K562 (cell line): ENCODE results near the gene LIMK1. TPM values are rescaled to one million over a fixed set of nuclear protein-coding genes. Genes with fewer than 3 reads are reported as not detected.

Experiments
- MBD2 ChIP-seq: sonication (generic); IDR thresholded peaks from 2 replicates; pipeline ENCODE4 v1.6.1; 2016; ENCODE audit warnings: low read depth, borderline replicate concordance
- MEF2D ChIP-seq: conservative IDR thresholded peaks from 2 replicates; pipeline ENCODE4 v1.6.1; 2016; ENCODE audit warnings: low read depth, missing genetic modification characterization, missing compliant biosample characterization
- NRF1 ChIP-seq, 2 experiments: fragments of 450-650 bp; IDR thresholded peaks in 1 of 2; conservative IDR thresholded peaks in 1 of 2; 2 replicates each; pipeline ENCODE4 v1.6.1; 2014; ENCODE audit warnings: mild to moderate bottlenecking in 2 of 2
- RBM25 ChIP-seq: fragments of 200-400 bp; formaldehyde crosslinking; IDR thresholded peaks from 2 replicates; pipeline ENCODE4 v1.6.1; 2018; ENCODE audit warnings: low read length, low read depth, moderate library complexity; ENCODE audit not compliant: severe bottlenecking
- SAP30 ChIP-seq: fragments of 200-600 bp; sonication (generic); IDR thresholded peaks from 2 replicates; pipeline ENCODE4 v1.6.1; 2012; ENCODE audit warnings: borderline replicate concordance, low read depth, mild to moderate bottlenecking, moderate library complexity, low read length, control low read depth, inconsistent platforms; ENCODE audit not compliant: insufficient read depth, poor library complexity, severe bottlenecking
- SIN3A ChIP-seq, 2 experiments: fragments of 150-350 bp in 1 of 2; IDR thresholded peaks; 2 replicates each; pipeline ENCODE4 v1.6.1; 2011 to 2016; ENCODE audit warnings: borderline replicate concordance in 2 of 2, low read depth in 2 of 2, low read length in 2 of 2, mild to moderate bottlenecking in 2 of 2, moderate library complexity in 2 of 2; ENCODE audit not compliant: control insufficient read depth in 1 of 2
- SNIP1 ChIP-seq: fragments of 450-650 bp; IDR thresholded peaks from 2 replicates; pipeline ENCODE4 v1.7.1; 2017; ENCODE audit warnings: low read depth, mild to moderate bottlenecking
- SREBF1 ChIP-seq: fragments of 150-350 bp; IDR thresholded peaks from 2 replicates; pipeline ENCODE4 v1.6.1; 2014; ENCODE audit warnings: antibody characterized with exemption, low read depth, low read length, borderline replicate concordance
- polyA plus RNA-seq, 8 experiments: library from polyadenylated mRNA; depleted of rRNA in 4 of 8; stranded (reverse) in 5 of 8; unstranded in 3 of 8; fragments of >200 nt; fragmentation: Nextera tagmentation in 2 of 8; fragmentation: Illumina TruSeq in 1 of 8; extraction: Ambion mirVana in 2 of 8; extraction: Trizol in 1 of 8; gene quantifications; 2 replicates each; pipeline versions ENCODE4 v1.2.1 to v1.2.3, GENCODE V29; 2011 to 2014; ENCODE audit warnings: inconsistent platforms in 1 of 8, missing spikeins in 1 of 8
- total RNA-seq, 7 experiments: library from RNA; depleted of rRNA in 6 of 7; stranded (reverse); fragments of >200 nt in 6 of 7; fragmentation: Illumina TruSeq in 2 of 7; extraction: Trizol in 2 of 7; gene quantifications; 2 replicates each; pipeline versions ENCODE4 v1.2.1 to v1.2.3, GENCODE V29; 2011 to 2021; ENCODE audit warnings: low replicate concordance in 1 of 7
- TF ChIP-seq, protein P1 (sequence below), 2 experiments: IDR thresholded peaks; 2 replicates each; pipeline ENCODE4 v1.6.1; 2012; ENCODE audit warnings: improper control_type of control experiment in 2 of 2, low read depth in 2 of 2, low read length in 2 of 2, borderline replicate concordance in 1 of 2
- TF ChIP-seq, protein P2 (sequence below), 2 experiments: fragments of 450-650 bp in 1 of 2; sonication (generic) in 1 of 2; formaldehyde crosslinking in 1 of 2; IDR thresholded peaks; 2 replicates each; pipeline versions ENCODE4 v1.7.1 to v1.9.0; 2016 to 2022; ENCODE audit warnings: inconsistent platforms in 1 of 2, mild to moderate bottlenecking in 1 of 2, missing genetic modification reagents in 1 of 2

LIMK1 gene
- total and polyA plus RNA-seq, 9 of the 15 experiments (the other 6 are each of a cell fraction or from before 2014, with no cell fraction given): 0.14 to 30.0 (median 15.9) TPM

DNA sequence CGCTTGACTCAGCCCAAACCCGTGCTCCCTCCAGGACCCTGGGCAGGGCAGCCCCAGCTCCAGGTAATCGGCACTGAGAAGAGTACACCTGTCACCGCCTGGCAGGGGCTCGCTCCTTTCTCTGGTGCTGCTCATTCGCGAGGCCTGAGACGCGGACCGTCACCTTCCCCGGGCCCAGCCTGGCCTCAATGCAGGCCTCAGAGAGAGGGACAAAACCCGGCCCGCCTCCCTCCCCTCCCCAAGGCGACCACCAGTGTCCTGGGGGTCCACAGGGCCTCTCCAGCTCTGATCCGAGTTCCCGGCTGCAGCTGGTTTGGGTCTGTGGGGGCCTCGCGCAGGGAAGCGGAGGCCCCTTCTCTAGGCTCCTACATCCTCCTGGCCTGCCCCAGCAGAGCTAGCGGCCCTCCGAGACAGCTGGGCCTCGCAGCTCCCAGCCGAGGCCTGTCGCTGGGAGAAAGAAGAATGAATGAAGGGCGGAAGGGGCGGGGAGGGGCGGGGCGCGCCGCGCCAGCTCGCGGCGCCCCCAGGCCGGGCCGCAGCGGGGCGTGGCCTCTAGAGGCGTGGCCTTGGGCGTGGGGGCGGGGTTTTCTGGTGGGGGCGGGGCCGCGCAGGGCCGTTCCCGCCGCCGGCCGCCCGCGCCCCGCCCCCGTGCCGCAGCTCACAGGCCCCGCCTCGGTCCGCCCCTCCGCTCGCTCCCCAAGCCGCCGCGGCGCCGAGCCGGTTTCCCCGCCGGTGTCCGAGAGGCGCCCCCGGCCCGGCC, at the start of gene LIMK1 (continued):
- TF ChIP-seq, protein P1, sequence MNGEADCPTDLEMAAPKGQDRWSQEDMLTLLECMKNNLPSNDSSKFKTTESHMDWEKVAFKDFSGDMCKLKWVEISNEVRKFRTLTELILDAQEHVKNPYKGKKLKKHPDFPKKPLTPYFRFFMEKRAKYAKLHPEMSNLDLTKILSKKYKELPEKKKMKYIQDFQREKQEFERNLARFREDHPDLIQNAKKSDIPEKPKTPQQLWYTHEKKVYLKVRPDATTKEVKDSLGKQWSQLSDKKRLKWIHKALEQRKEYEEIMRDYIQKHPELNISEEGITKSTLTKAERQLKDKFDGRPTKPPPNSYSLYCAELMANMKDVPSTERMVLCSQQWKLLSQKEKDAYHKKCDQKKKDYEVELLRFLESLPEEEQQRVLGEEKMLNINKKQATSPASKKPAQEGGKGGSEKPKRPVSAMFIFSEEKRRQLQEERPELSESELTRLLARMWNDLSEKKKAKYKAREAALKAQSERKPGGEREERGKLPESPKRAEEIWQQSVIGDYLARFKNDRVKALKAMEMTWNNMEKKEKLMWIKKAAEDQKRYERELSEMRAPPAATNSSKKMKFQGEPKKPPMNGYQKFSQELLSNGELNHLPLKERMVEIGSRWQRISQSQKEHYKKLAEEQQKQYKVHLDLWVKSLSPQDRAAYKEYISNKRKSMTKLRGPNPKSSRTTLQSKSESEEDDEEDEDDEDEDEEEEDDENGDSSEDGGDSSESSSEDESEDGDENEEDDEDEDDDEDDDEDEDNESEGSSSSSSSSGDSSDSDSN (IDR thresholded peaks at IDR 0.05; ENCODE audit: borderline replicate concordance in 1 of 2, low read depth in 2 of 2, low read length in 2 of 2): 0 out of 4 replicates have a peak, but pooled peaks of 1 of the 2 experiments have one; percentile 42
- TF ChIP-seq SIN3A (IDR thresholded peaks at IDR 0.05; ENCODE audit: borderline replicate concordance in 2 of 2, control insufficient read depth in 1 of 2, low read depth in 2 of 2, low read length in 2 of 2): peak; percentile 62 to 73; a peak in 1 of 4 replicates
- no peak for TF ChIP-seq RBM25
- peak in 1 of 2 experiments; percentile 31; a peak in 2 of 4 replicates for TF ChIP-seq NRF1 (conservative IDR thresholded peaks at IDR 0.05 in 1 of 2, IDR thresholded peaks at IDR 0.05 in 1 of 2)
- TF ChIP-seq MBD2: 0 out of 2 replicates have a peak, but pooled peaks have one; percentile 25
- peak; percentile 70 for TF ChIP-seq SAP30
- TF ChIP-seq, protein P2, sequence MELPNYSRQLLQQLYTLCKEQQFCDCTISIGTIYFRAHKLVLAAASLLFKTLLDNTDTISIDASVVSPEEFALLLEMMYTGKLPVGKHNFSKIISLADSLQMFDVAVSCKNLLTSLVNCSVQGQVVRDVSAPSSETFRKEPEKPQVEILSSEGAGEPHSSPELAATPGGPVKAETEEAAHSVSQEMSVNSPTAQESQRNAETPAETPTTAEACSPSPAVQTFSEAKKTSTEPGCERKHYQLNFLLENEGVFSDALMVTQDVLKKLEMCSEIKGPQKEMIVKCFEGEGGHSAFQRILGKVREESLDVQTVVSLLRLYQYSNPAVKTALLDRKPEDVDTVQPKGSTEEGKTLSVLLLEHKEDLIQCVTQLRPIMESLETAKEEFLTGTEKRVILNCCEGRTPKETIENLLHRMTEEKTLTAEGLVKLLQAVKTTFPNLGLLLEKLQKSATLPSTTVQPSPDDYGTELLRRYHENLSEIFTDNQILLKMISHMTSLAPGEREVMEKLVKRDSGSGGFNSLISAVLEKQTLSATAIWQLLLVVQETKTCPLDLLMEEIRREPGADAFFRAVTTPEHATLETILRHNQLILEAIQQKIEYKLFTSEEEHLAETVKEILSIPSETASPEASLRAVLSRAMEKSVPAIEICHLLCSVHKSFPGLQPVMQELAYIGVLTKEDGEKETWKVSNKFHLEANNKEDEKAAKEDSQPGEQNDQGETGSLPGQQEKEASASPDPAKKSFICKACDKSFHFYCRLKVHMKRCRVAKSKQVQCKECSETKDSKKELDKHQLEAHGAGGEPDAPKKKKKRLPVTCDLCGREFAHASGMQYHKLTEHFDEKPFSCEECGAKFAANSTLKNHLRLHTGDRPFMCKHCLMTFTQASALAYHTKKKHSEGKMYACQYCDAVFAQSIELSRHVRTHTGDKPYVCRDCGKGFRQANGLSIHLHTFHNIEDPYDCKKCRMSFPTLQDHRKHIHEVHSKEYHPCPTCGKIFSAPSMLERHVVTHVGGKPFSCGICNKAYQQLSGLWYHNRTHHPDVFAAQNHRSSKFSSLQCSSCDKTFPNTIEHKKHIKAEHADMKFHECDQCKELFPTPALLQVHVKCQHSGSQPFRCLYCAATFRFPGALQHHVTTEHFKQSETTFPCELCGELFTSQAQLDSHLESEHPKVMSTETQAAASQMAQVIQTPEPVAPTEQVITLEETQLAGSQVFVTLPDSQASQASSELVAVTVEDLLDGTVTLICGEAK (IDR thresholded peaks at IDR 0.05): peak; percentile 41; the same call in 1 of the 2 replicates
- TF ChIP-seq, protein P2 (CRISPR knock-in tag; IDR thresholded peaks at IDR 0.05): no peak
- TF ChIP-seq MEF2D (tag): no peak
- no peak for TF ChIP-seq SREBF1
- no peak for TF ChIP-seq SNIP1
